Measurements from ENCODE around the gene PTPN11. TPM values are rescaled to one million over a fixed set of nuclear protein-coding genes. Genes with fewer than 3 reads are reported as not detected.

The PTPN11 gene
- total RNA-seq, 1 experiment from 2014 or later: 181 TPM

DNA sequence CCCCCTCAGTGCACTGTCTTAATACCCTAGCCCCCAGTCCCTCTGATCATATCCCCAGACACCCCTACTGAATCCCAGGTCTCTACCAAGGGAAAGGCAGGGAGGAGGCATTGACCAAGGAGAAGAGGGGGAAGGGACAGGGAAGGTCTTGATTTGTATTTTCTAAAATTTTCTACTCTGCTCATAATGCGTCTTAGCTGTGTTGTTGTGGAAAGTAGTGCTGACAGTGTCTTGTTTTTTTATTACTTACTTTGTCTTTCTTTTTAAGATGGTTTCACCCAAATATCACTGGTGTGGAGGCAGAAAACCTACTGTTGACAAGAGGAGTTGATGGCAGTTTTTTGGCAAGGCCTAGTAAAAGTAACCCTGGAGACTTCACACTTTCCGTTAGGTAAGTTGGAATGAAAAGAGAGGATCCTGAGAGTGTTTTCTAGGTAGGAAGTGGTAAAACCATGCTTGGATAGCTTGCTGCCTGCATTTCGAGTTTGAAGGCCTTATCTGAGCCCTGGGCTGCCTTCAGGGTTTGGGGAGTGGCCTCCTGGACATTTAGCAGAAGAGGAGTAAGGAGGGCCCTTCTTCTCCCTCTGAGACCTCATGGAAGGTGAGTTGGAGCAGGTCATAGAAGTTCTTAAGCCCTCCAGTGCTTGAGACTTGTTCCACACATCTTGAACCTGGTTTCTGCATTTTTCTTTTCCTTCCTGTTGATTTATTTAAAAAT is 27.4 kb downstream of the PTPN11 start:
- intact Hi-C loops (cut with micrococcal nuclease): no loop called here
- CTCF ChIA-PET: no interaction called here
- Histone ChIP-seq H2AFZ (ENCODE audit: low read depth, low read length, poor library complexity, severe bottlenecking) (no peak overlapping the region), H3K4me2 (ENCODE audit: low read length) (no peak overlapping the region), H3K9me3 (ENCODE audit: control insufficient read depth in 1 of 2, insufficient read depth in 1 of 2, low read depth in 1 of 2, low read length in 2 of 2) (no peaks in the 10 kb centered on the region), H3K36me3 (ENCODE audit: control insufficient read depth in 1 of 2, insufficient read depth in 2 of 2, low read length in 2 of 2) (peaks cover 10 to 11% of the 10 kb centered on the region in 2 experiments), H3K4me1 (ENCODE audit: control insufficient read depth in 1 of 2, insufficient read depth in 2 of 2, low read length in 2 of 2) (no peaks in the 10 kb centered on the region), H3K9me2 (ENCODE audit: insufficient read depth) (no peaks in the 10 kb centered on the region), H3K27ac (ENCODE audit: low read depth, low read length) (no peak overlapping the region), H3K9ac (ENCODE audit: low read length) (no peak overlapping the region), H4K20me1 (ENCODE audit: insufficient read depth) (no peaks in the 10 kb centered on the region), H3K4me3 (replicated peaks in 1 of 2; ENCODE audit: low read depth in 1 of 2, low read length in 2 of 2) (no peak overlapping the region), H3K79me2 (ENCODE audit: insufficient read depth, low read length) (peaks cover 54% of the 10 kb centered on the region), H3K27me3 (ENCODE audit: insufficient read depth, low read length) (no peaks in the 10 kb centered on the region)
- no peak for ATAC-seq
- RAD21 ChIA-PET (ENCODE audit: low non-redundant PET in 1 of 2, low total read pairs in 2 of 2, uncharacterized antibody in 2 of 2, unreplicated experiment in 2 of 2): no interaction called here
- DNase-seq (ENCODE audit: low read depth, low spot score): no peak
- BruUV-seq (replicated peaks): no TSS peak
- no peak for TF ChIP-seq EZH2phosphoT487 (IDR thresholded peaks at IDR 0.05; ENCODE audit: borderline replicate concordance)
- no peak for TF ChIP-seq ZNF274 (IDR thresholded peaks at IDR 0.05; ENCODE audit: low read depth, low read length)
- no peak for TF ChIP-seq ZFX (IDR thresholded peaks at IDR 0.05)
- TF ChIP-seq, protein P1, sequence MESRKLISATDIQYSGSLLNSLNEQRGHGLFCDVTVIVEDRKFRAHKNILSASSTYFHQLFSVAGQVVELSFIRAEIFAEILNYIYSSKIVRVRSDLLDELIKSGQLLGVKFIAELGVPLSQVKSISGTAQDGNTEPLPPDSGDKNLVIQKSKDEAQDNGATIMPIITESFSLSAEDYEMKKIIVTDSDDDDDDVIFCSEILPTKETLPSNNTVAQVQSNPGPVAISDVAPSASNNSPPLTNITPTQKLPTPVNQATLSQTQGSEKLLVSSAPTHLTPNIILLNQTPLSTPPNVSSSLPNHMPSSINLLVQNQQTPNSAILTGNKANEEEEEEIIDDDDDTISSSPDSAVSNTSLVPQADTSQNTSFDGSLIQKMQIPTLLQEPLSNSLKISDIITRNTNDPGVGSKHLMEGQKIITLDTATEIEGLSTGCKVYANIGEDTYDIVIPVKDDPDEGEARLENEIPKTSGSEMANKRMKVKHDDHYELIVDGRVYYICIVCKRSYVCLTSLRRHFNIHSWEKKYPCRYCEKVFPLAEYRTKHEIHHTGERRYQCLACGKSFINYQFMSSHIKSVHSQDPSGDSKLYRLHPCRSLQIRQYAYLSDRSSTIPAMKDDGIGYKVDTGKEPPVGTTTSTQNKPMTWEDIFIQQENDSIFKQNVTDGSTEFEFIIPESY (IDR thresholded peaks at IDR 0.05; ENCODE audit: extremely low read depth, insufficient replicate concordance, low read length): no peak
- TF ChIP-seq JUND (IDR thresholded peaks at IDR 0.05): no peak
- no peak for TF ChIP-seq ELF1 (IDR thresholded peaks at IDR 0.05; ENCODE audit: borderline replicate concordance, low read depth)
- TF ChIP-seq EGR1 (IDR thresholded peaks at IDR 0.05; ENCODE audit: low read depth): no peak
- TF ChIP-seq POLR2AphosphoS5 (IDR thresholded peaks at IDR 0.05; ENCODE audit: low read depth, low read length): no peak
- POLR2A ChIA-PET: no interaction called here

Measured in HCT116 (cell line).